HS-5 (cell line): ENCODE data around the gene KDM5B.
"Not testable (repeated sequence)": the region's sequence is repeated elsewhere in the genome, so short reads cannot be mapped to it uniquely, and the experiment has no call there.

Source experiments
- DNase-seq: peaks from one replicate; pipeline ENCODE4 v3.0.0-alpha.2; 2012; ENCODE audit warnings: low read depth

KDM5B gene

DNA sequence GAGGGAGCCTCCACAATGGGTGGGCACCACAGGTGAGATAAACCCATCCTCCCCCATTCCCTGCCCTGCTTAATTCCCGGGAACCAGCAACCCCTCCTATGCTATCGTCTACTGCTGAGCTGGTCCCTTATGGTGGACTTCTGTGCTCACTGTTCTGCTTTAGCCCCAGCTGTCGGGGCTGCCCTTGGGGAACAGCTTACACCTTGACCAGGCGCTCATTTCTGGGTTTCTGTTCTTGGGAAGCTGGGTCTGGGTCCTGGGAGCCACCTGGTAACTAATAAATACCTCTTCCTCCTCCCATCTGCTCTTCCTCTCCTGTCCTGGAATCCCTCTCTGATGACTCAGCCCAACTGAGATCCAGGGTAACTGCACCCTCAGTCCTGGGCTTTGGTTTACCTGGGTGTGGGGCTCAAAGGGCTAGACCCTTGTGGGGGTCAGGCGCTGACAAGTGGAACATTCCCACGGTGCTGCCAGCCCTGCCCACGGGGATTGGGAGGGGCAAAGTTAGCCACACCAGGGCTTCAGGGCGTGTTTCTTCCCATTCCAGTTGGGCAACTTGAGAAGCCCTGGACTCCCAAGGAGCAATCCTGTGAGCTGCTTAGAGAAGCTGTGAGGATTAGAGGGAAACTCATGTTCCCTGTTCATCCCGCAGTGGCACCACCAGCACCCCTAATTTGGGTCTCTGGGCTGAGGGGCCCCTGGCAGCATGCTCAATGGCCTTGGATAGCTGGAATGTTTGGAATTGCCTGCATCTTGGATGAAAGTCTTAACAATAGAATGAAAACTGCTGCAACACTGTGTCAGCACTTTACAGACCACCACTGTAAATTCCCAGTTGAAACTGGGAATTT lies 4.2 kb upstream of the KDM5B start:
- no peak for DNase-seq

DNA sequence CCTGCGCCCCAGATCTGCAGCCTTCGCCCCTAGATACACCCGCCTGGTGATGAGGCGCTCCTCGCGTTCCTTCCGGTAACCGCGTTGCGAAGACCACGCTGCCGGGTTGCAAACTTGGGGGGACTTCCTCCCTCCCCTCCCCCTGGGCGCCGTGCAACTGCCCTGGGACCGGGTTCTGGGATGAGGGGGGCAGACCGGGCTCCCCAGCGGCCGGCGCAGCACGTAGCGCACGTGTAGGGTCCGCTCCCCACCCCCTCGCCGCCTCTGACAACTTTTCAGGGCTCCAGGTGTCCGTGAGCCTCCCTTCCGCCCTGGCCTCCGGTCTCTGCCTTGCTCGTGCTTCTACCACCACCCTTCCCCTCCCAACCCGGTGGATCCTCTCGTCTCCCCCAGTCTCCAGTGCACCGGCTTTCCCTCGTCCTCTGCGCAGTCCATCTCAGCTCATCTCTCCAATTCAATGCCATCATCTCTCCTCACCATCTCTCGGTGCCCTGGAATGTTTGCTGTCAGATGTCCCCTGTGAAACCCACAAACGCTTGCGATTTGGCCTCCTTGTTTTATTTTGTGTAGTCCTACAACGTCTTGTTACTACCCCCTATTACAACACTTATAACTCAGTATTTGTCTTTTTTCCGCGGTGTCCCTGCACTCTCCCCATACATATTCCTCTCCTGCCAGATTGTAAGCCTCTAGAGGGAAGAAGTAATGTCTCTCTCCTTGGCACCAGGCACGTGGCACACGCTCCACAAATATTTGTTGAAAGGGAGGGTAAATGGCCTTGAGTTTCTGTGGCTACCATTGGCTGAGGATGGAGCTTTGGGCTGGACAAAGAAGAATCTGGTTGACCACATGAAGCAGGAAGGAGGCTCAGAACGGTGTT lies 3.3 kb upstream of the KDM5B start:
- DNase-seq, result no peak

- DNase-seq, result peak; percentile 71
These were observed 2.5 kb upstream of the KDM5B start, which contains the start of gene PCAT6 for GRCh38 chr1:202810615-202811295. Gene PCAT6 (plus strand): TSS chr1:202810954.

DNA sequence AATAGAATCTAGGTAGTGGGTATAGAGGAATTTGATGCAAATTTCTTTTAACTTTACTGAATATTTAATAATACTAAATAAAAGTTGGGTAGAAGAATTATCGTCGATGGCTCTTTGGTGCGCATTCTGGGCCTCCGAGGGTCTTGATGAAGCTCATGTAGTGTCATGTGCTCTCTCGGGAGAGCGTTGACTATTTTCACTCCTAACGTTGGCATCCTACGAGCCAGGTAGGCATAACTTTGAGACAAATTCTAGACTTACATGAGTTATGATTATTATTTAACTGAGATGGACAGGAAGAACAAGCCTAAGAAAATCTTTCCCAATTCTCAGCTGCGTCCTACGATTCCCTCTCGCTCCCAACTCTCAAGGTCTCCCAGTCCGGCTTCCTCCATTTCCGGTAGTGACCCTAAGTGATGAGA lies 2.0 kb upstream of the KDM5B start:
- no peak for DNase-seq

DNA sequence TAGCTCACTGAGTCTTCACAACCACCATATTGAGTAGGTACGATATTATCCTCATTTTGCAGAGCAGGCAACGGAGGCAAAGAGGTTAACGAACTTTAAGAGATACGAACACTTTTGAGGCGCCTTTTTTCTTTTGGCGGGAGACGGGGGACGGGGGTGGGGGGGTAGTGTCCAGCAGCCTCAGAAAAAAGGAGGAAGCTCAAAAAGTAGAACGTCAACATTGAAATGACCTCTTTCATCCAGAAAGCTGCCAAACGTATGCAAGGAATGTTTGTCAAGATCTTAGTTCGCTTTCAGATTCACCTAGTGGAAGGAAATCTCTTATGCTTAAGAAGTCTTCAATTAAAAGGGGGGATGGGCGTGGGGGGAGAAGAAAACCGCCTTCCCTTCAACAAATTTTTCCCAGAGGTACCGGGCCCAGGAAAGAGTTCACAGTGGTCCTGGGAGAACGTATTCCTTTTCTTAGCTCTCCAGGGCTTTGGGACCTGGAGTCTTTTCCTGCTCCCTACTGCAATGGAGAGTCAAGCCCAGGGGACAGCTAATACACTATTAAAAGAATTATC lies 1.5 kb upstream of the KDM5B start:
- no peak for DNase-seq

DNA sequence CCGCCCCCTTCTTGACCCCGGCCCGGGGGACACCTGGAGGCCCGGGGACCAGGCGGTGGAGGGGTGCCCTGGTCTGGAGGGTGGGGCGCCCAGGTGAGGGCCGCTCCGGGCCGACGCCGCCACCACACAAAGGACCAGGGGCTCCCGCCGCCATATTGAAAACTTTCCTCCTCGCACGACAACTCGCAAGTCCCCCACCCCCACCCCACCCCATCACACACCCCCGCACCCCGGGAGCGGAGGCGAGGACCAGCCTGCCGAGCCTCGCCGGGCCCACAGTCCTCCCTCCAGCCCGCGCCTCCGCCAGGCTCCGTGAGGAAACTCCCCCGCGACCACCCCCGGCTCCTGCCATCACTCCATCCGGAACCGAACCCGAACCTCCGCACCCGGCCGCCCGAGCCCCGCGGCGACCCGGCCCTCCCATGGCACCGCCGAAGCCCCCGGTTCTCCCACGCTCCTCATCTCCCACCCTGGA lies 733 bp downstream of the KDM5B start:
- DNase-seq, result no peak

DNA sequence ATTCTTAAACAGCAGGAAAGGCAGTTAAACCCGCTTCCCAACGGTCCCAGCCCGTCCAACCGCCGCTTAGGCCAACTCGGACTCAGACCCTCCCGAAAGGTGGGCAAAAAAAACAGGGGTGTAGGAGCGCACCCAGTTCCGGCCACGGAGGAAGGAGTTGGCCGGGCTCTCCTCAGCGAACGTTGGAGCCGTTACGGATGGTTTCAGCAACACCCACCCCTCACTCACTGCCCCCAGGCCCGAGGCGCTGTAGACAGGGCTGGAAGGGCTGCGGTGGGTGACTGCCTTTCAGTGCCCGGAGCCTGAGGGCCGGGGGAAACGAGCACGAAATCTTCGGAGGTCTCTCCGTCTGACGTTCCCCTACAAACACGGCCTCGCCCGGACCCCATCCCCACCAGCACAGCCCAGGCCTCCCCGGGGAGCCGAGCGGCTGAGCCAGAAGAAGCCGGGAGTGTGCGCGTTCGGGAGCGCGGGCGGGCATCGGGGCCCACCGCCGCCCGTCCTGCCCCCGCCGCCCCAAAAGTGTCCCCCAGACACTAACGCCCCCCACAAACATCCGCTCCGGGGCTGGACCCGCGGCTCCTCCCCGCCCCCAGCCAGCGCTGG lies 1.3 kb downstream of the KDM5B start:
- DNase-seq, result no peak

DNA sequence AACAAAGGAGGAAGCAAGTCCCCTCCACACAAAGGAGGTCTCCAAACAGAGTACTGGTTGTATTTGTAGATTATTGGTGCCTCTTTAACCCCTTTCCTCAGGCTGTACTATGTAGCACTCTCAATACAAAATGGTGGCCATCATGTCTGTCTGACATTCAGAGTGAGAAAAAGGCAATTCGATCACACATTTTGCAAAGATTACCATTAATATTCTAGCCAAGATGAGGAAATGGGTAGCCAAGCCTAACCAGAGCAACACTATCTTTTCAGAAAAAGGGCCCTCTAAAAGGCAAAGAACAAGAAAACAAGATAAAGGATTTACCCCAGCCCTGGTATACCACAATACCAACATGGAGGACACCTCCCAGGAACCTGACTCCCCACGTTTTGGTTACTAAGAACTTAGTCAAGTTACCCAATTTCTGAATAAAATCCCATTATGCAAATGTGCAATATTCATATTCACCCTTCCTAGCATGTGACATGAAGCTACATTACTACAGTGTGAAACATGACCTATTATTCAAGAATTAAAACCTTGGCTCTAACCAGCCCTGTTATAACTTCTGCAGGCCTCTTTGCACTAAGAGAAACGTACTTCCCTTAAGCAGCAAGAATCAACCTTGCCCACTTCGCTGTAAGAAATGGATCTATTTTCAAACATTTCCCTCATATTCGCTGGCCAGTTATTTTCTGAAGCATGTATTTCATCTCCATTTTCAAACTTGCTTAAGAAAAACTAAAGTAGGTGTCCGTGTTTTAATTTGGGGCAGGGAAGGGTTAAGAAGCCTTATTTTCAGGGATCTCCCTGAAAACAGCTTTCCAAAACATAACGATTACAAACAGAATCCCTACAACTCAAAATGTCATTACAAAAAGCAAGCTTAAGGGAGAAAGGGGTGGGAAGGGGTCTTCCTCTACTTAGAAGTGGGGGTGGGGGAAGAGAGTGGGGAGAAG lies 2.1 kb downstream of the KDM5B start:
- DNase-seq, result no peak

- DNase-seq, result no peak
These were observed 4.1 kb downstream of the KDM5B start for GRCh38 chr1:202804126-202804525.

DNA sequence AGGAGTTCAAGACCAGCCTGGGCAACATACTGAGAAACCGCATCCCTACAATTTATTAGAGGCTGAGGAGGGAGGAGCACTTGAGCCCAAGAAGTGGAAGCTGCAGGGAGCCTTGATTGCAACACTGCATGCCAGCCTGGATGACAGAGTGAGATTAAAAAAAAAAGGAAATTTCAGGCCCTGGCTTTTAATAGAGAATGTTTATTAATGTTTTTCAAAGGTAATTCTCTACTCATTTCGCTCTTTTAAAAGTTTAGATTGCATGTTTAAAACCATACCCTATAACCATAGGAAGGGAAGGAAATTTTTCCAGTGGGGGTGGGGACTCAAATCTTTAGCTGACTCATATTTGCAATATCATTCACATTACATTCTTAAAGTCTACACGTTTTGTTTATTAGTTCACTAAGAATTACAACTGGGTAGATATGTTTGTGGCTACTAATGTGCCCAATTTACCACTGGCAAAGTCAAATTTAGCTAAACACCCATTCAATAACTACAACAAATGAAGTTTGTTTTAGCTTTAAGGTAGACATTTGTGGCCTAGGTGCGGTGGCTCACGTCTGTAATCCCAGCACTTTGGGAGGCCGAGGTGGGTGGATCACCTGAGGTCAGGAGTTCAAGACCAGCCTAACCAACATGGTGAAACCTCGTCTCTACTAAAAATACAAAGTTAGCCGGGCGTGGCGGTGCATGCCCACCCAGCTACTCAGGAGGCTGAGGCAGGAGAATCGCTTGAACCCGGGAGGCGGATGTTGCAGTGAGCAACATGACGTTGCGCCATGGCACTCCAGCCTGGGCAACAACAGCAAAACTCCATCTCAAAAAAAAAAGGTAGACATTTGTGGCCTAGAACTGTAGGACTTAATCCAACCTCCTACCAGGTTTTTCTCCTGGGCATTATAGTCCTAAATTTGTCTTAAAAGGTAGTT lies 5.0 kb downstream of the KDM5B start:
- DNase-seq, result no peak

GRCh38 chr1:202802034-202802433 lies 6.2 kb downstream of the KDM5B start:
- DNase-seq, result no peak

DNA sequence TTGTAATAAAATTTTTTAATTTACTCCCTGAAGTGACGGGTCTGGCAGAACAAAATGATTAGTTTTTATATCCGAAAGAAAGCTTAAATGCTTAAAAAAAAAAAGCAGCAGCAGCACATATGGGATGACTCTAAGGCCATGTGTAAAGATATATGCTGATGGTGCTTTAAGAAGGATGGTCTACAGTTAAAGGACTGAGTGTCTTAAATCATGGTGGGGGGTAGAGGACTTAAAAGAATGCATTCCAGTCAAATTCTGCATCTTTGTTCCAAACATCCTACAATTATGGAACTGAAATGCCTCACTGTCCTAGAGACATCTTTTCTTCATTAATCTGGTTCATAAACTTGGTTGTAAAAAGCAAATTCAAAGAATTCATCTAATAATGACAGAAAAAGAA lies 7.0 kb downstream of the KDM5B start:
- DNase-seq, result no peak

DNA sequence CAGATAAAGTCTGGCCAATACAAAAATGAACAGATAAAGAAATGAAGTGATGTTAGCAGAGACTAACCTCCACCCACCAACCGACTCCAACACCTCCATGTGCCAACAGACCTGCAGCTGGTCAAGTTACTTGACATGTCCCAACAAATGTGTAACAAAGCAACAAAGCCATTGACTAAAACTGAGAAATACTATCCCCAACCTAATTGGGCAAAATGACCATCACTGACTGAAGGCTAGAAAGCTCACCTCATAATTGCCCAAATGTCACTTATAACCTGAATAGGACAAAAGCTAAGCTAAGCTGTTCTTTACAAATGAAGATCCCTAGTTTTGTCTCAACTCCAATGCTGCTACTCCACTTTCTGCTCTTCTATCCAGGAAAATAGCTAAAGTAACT lies 7.5 kb downstream of the KDM5B start:
- no peak for DNase-seq

DNA sequence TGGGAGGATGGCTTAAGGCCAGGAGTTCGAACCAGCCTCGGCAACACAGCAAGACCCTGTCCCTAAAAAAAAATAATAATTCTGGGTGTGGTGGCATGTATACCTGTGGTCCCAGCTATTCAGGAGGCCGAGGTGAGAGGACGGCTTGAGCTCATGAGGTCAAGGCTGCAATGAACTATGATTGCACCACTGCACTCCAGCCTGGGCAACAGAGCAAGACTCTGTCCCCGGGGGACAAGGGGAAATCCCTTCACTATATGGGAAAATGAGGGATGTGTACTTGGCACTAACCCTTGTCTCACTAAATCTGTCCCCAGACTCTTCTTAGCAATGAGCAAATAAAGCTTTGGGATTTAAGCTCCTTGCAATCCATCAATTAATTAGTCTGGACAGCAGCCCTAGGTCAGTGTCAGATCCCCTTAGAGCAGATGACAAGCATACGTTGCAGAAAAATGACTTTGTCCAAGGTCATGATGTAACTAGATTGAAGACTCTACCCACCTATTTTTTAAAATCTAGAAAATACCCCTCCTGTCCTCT lies 9.4 kb downstream of the KDM5B start:
- DNase-seq, result no peak

- DNase-seq, result no peak
These were observed 10.0 kb downstream of the KDM5B start for GRCh38 chr1:202798260-202798659.

- DNase-seq, result no peak
These were observed 11.6 kb downstream of the KDM5B start for GRCh38 chr1:202796670-202797069.

GRCh38 chr1:202794931-202795330 lies 13.3 kb downstream of the KDM5B start:
- not testable (repeated sequence) for DNase-seq

- no peak for DNase-seq
These were observed 14.0 kb downstream of the KDM5B start for GRCh38 chr1:202794051-202794740.
